ENCODE results near the gene CCNK. TPM values are rescaled to one million over a fixed set of nuclear protein-coding genes. Genes with fewer than 3 reads are reported as not detected.

The CCNK gene
- total RNA-seq, 1 experiment from 2014 or later = 80.1 TPM

DNA sequence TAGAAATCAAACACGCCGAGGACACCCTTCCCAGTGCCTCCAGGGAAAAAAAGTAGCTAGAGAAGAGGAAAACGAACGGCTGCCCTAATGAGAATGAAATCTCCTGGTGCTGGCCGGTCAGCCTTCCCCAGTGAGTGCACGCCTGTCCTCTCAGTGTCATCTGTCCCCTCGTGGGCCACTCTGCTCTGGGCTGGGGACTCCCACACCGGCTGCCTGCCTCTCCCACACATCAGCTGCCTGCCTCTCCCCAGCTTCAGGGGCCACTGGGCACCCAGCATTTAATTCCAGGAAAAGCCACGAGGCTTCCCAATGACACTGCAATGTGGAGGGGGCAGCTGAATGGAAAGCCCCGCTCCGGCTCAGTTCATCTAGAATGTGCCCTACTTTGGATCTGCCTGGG is 63.8 kb downstream of the CCNK start:
- Histone ChIP-seq H3K27ac (ENCODE audit: insufficient read length, low read depth, low read length) (no peak overlapping the region), H4K5ac (ENCODE audit: insufficient read length, low read depth, low read length) (no peak overlapping the region), H3K18ac (ENCODE audit: insufficient read length, low read depth, low read length) (no peak overlapping the region), H2BK120ac (ENCODE audit: low read depth, low read length, poor library complexity, severe bottlenecking) (no peak overlapping the region), H2BK20ac (ENCODE audit: low read depth, low read length, poor library complexity, severe bottlenecking) (no peak overlapping the region), H3K23ac (ENCODE audit: insufficient read length, low read depth, low read length) (no peak overlapping the region), H2BK15ac (ENCODE audit: low read depth, low read length) (no peak overlapping the region), H3K79me2 (ENCODE audit: insufficient read depth, low read length) (no peaks in the 10 kb centered on the region), H3K9ac (ENCODE audit: extremely low read depth, insufficient read length, low read length) (no peak overlapping the region), H3K14ac (ENCODE audit: insufficient read depth, low read length) (no peak overlapping the region), H3K23me2 (ENCODE audit: insufficient read length, low read depth, low read length, poor library complexity, severe bottlenecking) (no peaks in the 10 kb centered on the region), H3K9me3 (ENCODE audit: control insufficient read depth, low read depth, low read length) (no peaks in the 10 kb centered on the region), H4K8ac (replicated peaks; ENCODE audit: insufficient read length, low read depth, low read length) (no peak overlapping the region), H4K91ac (ENCODE audit: insufficient read length, low read depth, low read length) (no peak overlapping the region), H3T11ph (ENCODE audit: low read length) (no peak overlapping the region), H3K4me2 (ENCODE audit: insufficient read depth, insufficient read length, low read length) (no peak overlapping the region), H4K20me1 (ENCODE audit: control insufficient read depth, insufficient read depth, insufficient read length) (no peaks in the 10 kb centered on the region), H2AK5ac (ENCODE audit: insufficient read length, low read length) (no peak overlapping the region), H2AFZ (ENCODE audit: low read length) (no peak overlapping the region), H3K4ac (ENCODE audit: low read depth, low read length) (no peak overlapping the region), H2BK5ac (ENCODE audit: insufficient read length, low read length) (no peak overlapping the region), H3K56ac (ENCODE audit: insufficient read length, low read depth, low read length) (no peak overlapping the region), H3K4me1 (ENCODE audit: insufficient read depth, low read length) (no peaks in the 10 kb centered on the region; the same call in 1 of the 2 replicates), H3K27me3 (ENCODE audit: insufficient read depth, low read length) (no peaks in the 10 kb centered on the region), H2BK12ac (ENCODE audit: insufficient read length, low read depth, low read length) (no peak overlapping the region), H3K79me1 (ENCODE audit: insufficient read depth, low read depth, low read length, poor library complexity, severe bottlenecking) (no peaks in the 10 kb centered on the region)
- TF ChIP-seq, protein P1, sequence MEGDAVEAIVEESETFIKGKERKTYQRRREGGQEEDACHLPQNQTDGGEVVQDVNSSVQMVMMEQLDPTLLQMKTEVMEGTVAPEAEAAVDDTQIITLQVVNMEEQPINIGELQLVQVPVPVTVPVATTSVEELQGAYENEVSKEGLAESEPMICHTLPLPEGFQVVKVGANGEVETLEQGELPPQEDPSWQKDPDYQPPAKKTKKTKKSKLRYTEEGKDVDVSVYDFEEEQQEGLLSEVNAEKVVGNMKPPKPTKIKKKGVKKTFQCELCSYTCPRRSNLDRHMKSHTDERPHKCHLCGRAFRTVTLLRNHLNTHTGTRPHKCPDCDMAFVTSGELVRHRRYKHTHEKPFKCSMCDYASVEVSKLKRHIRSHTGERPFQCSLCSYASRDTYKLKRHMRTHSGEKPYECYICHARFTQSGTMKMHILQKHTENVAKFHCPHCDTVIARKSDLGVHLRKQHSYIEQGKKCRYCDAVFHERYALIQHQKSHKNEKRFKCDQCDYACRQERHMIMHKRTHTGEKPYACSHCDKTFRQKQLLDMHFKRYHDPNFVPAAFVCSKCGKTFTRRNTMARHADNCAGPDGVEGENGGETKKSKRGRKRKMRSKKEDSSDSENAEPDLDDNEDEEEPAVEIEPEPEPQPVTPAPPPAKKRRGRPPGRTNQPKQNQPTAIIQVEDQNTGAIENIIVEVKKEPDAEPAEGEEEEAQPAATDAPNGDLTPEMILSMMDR (conservative IDR thresholded peaks at IDR 0.05) = no peak
- H3K36me3 Mint-ChIP-seq (ENCODE audit: insufficient read depth in 1 of 3, low read depth in 3 of 3) = no peaks in the 10 kb centered on the region
- H3K27me3 Mint-ChIP-seq (ENCODE audit: low read depth) = no peaks in the 10 kb centered on the region; the same call in 1 of the 2 replicates
- DNase-seq = no peak
- peaks cover 63 to 74% of the 10 kb centered on the region in 2 experiments for H3K4me1 Mint-ChIP-seq
- H3K27ac Mint-ChIP-seq = peak overlapping the region; percentile 23 to 85 (median 75); a peak in 5 of 7 replicates
- H3K9me3 Mint-ChIP-seq = no peaks in the 10 kb centered on the region
- H3K4me3 Mint-ChIP-seq = no peak overlapping the region
- no CpG with 5 or more reads among the region's 11 CpGs for WGBS (ENCODE audit: extremely low coverage, insufficient read length, low lambda C conversion rate)
